Stimulated activated CD8-positive, alpha-beta memory T cell treated with anti-CD3 and anti-CD28 coated beads, Interleukin-12 subunit alpha, Interleukin-12 subunit beta, amount 100 ng/mL, for 1 hour (primary cell): Measurements from ENCODE around the gene CRYBB3.
"Not testable (repeated sequence)": the region's sequence is repeated elsewhere in the genome, so short reads cannot be mapped to it uniquely, and the experiment has no call there.

Source experiments
- DNase-seq: peaks from one replicate; pipeline ENCODE4 v3.0.0-alpha.2; 2020; ENCODE audit warnings: low read depth

CRYBB3 gene

GRCh38 chr22:25174888-25175411 is 24.7 kb upstream of the CRYBB3 start:
- no peak for DNase-seq

GRCh38 chr22:25176175-25176574 is 23.5 kb upstream of the CRYBB3 start:
- no peak for DNase-seq

- no peak for DNase-seq
These were observed 22.9 kb upstream of the CRYBB3 start for GRCh38 chr22:25176799-25177198.

GRCh38 chr22:25177226-25177625 is 22.4 kb upstream of the CRYBB3 start:
- DNase-seq, result no peak

- no peak for DNase-seq
These were observed 21.8 kb upstream of the CRYBB3 start for GRCh38 chr22:25177895-25178294.

GRCh38 chr22:25178348-25178747 is 21.3 kb upstream of the CRYBB3 start:
- not testable (repeated sequence) for DNase-seq

GRCh38 chr22:25178869-25179631 is 20.6 kb upstream of the CRYBB3 start:
- DNase-seq, result not testable (repeated sequence)

GRCh38 chr22:25182131-25183110 is 17.2 kb upstream of the CRYBB3 start:
- no peak for DNase-seq

GRCh38 chr22:25183949-25184619 is 15.6 kb upstream of the CRYBB3 start:
- DNase-seq, result no peak

GRCh38 chr22:25186140-25186539 is 13.5 kb upstream of the CRYBB3 start:
- no peak for DNase-seq

GRCh38 chr22:25187469-25187868 is 12.2 kb upstream of the CRYBB3 start:
- DNase-seq, result no peak

- DNase-seq, result no peak
These were observed 7.3 kb upstream of the CRYBB3 start for GRCh38 chr22:25192406-25192805.

GRCh38 chr22:25193130-25193529 is 6.5 kb upstream of the CRYBB3 start:
- no peak for DNase-seq

- no peak for DNase-seq
These were observed 6.1 kb upstream of the CRYBB3 start for GRCh38 chr22:25193548-25193947.

GRCh38 chr22:25196326-25196725 is 3.3 kb upstream of the CRYBB3 start:
- DNase-seq, result no peak

- no peak for DNase-seq
These were observed 2.3 kb upstream of the CRYBB3 start for GRCh38 chr22:25197340-25197739.

GRCh38 chr22:25200967-25201366 is 1.3 kb downstream of the CRYBB3 start:
- DNase-seq, result no peak

GRCh38 chr22:25201557-25202273 is 2.1 kb downstream of the CRYBB3 start:
- no peak for DNase-seq

GRCh38 chr22:25202290-25202921 is 2.7 kb downstream of the CRYBB3 start:
- DNase-seq, result peak; percentile 4

- no peak for DNase-seq
These were observed 3.4 kb downstream of the CRYBB3 start for GRCh38 chr22:25203082-25203481.

GRCh38 chr22:25204547-25204946 is 4.9 kb downstream of the CRYBB3 start:
- not testable (repeated sequence) for DNase-seq
